HG03354 (cell line): Measurements from ENCODE around the gene SERPINE1.
A peak's percentile ranks its signal among the peaks of the same experiment; 100 is the strongest.

Source experiments
- ATAC-seq: cut with Tn5 transposase; IDR thresholded peaks from one replicate; pipeline ENCODE4 v1.9.1; 2021; ENCODE audit warnings: mild to moderate bottlenecking; ENCODE audit not compliant: unreplicated experiment, poor library complexity, severe bottlenecking

The SERPINE1 gene

DNA sequence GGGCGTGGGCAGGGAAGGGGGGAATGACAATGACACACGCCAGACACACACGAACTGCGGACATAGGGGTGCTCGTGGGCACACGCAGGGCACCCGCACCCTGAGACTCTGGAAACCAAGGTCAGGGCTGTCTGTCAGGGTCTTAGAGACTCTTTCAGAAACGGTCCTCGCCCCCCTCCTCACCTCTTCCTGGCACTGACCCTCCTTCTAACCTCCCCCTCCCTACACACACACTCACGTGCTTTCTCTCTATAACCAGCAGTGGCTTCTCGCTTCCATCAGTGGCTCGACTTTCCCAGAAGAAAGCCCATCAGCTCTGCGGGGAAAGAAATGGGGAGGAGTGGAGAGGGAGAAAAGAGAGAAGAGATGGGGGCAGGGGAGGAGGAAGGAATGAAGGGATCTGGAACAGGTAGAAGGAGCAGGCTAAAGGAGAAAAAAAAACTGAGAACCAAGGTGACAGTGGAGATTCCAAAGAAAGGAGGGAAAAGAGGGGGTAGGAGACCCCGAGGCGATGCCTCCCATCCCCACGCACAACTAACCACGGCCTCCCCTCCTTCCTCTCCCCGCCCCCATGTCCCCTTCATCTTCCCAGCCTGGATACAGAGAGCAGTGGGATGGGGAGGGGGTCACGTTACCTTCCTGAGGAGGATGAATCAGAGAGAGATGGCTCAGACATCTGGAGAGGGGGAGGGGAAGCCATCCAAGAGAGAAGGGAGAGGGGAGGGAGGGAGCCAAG lies 40.2 kb downstream of the SERPINE1 start:
- no peak for ATAC-seq

DNA sequence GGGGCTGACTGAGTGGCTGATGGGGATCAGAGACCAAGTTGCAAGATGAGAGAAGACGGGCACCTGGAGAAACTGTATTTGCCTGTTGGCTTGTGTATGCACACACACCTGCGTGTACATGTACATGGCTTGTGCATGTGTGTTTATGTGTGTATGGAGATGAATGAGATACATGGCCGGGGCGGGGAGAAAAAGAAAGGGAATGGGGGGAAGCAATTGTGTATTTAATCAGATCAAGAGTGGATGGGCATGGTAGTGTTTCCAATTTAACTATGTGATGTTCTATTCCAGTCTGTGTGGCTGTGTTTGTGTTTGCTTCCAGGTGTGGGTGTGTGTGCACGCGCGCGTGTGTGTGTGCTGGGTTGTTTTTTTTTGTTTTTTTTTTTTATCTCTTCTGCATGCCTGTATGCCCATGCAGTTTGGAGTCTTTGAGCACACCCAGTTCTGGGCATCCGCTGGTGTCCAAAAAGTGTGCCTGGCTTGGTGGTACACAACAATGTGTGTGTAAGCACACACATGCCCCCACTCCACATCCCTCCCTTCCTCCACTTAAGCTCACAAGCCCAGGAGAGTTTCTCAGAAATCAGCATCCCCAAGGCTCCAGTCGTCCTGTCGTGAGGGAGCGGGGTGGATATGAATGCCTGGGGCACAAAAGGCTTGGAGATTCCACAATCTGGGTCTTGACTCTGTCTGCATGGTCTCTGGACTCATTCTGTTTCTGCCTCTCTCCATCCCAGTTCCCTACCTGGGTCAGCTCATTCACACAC lies 40.9 kb downstream of the SERPINE1 start:
- ATAC-seq: no peak

DNA sequence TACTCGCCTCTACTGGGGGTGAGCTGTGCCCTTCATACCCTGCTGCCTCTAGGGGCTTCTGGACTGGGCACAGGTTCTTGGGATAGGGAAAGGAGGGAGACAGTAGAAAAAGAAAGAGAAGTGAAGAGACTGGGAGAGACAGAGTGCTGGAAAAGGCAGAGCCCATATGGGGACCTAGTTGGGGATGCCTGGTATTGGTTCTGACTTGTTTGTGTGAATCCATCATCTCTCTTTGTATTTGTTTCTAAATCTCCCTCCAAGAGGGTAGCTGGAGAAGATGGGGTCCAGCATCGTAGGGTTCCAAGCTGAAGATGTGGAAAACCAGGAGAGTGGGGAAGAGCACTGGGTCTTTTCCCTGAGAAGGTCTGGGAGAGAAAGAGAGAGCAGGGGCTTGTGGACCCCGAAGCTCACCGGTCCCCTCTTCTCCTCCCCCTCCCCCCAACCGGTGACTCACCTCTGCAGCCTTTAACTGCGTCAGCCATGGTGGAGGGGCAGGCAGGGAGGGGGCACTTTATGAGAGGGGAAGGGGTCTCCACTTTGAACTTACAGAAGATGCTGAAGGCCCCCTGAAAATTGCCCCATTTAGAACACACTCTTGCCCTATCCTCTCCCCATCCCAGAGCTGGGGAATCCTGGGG lies 41.6 kb downstream of the SERPINE1 start:
- no peak for ATAC-seq

DNA sequence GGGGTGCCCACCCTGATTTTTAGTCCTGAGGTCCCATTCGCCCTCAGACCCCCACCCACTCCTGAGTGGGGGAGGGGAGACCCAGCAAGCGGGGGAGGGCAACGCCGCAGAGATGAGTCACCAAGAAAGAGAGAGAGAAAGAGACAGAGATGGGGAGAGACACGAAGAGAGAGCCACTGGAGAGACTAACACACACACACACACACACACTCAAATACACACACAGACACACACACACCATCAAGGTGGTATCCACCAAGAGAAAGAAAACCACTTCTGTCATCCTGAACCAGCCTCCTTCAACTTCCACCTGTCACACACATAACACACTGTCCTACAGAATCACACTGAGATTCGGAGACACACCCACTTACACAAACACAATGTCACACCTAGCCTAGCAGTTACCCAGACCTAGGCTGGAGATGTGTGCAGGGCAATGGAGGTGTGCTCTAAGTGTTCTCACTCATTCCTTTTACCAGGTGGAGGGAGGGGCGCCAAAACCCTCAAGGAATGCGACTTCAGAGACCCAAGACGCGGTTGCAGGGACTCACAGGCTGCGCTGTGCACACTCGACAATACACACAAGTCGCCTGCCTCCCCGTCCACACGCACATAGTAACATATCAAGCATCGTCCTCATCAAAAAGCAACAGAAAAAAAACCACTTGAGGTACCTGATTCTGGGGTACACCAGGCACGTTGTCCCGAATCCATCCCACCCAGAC lies 42.4 kb downstream of the SERPINE1 start:
- no peak for ATAC-seq

DNA sequence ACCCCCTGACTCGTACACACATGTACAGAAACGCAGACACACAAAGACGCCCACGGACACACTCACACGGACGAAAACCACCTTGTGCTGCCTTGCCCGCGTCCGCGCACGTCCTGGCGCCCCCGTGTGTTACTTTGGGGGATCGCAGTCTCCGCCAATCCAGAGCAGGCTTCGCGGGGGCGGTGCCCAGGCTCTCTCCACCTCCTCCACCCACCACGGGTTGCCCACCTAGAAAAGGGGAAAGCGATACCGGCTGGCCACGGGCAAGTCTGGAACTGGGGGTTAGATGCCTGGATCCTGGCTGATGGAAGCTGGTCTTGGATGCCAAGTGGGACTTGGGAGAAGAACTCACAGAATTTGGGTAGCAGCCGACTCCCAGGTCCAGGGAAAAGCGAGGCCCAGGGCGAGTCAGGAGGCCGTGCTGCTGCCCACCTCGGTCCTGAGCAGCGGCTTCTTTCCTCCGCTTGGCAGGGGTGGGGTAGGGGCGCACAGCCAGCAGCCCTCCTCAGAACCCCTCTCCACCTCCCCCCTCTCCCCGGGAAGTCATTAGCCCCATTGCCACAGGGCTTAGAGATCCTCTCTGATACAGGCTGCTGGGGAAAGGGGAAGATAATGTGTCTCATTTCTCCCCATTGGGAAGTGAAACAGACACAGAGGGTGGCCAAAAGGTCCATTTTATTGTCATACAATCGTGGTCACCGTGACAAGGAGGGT lies 43.1 kb downstream of the SERPINE1 start:
- ATAC-seq: peak; percentile 44

DNA sequence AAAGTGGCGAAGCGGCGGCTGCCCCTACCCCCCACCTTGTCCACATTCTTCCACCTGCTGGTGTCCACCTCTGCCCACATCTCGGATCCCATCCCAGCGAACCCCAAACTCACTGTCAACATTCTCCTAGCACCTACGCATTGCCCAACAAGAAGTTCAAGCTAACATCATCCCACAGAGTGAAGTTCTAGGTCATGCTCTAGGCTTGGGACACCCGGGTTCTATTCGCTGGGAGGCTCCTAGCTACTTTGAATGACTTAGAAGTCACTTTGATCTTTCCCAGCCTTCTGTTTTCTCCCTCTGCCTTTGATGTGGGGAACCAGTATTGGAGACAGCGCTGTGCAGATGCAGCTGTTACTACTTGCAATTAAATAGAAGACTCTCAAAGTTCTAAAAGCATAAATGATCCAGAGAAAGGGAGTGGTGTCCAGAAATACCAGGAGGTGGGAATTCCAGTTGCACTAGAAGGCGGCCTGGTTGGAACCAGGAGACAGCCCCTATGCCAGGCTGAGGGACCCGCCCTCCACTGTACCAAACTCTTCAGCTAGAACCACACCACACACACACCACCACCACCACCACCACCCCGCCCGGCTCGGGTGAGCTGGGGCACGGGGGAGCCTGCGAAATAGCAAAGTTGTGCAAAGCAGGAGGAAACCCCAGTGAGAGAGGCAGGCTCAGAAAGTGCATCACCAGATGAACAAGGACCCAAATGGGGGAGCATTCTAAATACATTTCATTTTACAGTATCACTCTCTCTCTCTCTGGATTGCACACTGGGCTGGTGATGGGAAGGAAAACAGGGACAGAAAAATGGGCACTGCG lies 43.9 kb downstream of the SERPINE1 start:
- no peak for ATAC-seq

DNA sequence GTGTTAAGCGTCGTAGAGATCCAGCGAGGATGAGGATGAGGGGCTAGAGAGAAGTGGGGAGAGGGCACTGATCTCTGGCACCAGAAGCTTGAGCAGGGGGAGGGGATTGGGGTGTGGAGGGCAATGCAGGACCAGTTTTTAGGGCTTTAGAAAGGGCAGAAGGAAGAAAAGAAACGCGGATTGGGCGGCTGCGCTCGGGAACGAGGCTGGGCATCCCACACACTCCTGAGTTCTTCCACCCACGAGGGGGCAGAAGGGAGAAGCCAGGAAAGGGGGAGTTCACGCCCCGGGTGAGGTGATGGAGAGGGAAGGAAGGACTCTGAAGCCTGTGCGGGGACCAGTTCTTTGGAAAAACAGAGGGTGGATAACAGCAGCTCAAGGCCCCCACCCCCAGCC lies 44.5 kb downstream of the SERPINE1 start:
- no peak for ATAC-seq

DNA sequence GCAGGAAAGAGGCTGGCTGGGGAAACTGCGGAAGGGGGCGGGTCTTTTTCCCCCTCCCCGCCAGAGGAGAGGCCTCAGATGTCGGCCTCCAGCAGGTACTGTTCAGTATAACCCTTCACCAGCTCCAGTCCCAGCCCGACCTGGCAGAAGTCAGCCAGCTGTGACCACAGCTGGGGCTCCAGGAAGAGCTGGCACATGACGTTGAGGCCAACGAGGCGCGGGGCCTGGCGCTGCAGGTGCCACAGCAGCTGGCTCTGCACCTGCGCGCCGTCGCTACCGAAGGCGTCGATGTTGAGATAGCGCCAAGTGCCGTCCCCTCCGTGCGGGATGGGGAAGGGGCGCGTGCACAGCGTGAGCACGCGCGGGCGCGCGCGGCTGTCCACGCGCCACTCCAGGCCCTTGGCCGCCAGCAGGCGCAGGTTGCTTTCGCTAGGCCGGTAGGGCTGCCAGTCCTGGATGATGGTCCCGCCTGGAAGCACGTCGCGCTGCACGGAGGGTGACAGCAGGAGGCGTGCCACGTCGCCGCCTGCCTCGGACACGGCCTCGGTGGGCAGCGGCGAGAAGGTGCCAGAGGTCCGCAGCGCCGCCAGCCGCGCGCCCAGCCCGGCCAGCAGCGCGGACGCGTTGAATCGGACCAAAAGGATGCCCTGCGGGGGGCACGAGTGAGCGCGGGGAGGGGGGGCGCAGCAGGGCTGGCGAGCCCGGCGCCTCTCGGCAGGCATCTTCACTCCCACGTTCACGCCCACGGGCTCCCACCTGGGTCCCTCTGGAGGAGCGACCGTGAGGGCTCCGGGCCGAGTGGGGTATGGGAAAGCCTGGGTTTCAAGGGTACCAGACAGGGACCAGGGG lies 45.3 kb downstream of the SERPINE1 start:
- no peak for ATAC-seq

DNA sequence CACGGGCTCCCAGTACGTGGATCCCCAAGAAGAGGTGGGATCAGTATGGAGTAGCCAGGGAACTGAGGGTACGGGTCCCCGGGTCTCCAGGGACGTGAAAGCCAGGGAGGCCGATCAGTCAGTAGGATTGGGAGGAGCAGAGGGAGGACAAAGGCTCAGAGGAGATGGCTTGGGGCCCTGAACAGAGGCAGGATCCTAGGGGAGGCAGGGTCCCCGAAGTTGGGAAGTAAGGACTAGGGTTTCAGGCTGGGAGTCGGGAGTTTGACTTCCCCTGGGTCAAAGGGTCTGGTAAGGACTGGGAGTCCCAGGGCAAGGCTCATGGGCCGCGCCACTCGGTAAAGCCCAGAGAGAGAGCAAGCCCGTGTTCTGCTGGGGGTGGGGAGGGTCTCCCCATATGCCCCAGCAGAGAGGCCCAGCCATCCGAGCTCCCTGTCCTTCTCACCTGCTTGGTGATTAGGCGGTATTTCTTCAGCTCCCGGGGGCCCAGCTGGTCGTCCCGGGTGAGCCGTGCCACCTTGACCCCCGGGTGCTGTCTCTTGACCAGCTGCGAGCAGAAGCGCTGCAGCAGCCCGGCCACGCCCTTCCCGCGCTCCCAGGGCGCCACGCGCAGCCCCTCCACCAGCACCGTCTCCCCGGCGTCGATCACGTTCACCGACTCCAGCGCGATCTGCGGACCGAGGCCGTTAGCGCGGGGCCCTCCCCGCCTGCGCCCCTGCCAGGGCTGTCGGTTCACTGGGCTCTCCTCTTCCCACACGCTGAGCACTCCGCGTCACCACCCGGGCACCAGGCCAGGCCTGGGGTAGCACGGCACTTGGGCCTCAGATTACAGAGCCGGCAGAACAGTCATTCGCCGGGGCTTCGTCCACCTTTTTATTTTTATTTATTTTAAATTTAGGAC lies 46.2 kb downstream of the SERPINE1 start:
- no peak for ATAC-seq

DNA sequence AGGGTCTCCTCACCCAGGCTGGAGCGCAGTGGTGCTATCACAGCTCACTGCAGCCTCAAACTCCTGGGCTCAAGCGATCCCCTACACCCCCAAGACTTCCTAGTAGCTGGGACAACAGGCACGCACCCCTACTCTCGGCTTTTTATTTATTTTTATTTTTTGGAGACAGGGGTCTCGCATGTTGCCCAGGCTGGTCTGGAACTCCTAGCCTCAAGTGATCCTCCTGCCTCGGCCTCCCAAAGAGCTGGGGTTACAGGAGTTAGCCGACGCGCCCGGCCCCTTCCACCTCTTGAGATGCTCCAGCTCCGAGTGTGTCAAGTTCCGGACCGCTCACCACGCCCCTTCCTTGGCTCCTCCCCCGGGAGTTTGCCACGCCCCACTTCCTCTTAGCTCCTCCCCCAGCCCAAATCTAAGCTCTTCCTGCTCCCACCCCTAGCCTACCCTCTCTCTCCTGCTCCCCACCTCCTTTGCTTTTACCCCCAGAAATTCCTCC lies 46.9 kb downstream of the SERPINE1 start:
- peak; percentile 54 for ATAC-seq

DNA sequence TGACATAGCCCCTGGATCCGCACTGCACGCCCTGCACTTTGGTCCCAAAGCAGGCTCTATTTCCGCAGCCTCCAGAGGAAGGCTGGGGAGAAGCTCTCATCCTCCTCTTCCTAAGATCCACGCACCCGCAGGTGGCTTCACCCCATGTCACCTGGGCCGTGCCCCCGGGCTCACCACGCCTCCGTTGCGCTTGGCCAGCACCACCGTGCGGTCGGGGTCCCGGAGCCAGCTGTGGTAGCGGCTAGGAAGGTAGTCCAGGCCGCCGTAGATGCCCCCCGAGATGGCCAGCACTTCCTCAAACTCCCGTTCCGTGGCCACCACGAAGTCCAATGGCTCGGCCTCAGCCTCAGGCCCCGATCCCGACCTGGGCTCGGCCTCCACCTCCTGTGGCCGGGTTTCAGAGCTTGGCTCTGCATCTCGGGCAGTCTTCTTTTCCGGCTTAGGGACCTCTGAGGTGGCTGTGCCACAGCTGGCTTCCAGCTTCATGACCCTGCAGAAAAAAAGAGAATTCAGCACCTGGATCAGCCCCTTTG lies 47.5 kb downstream of the SERPINE1 start:
- no peak for ATAC-seq

DNA sequence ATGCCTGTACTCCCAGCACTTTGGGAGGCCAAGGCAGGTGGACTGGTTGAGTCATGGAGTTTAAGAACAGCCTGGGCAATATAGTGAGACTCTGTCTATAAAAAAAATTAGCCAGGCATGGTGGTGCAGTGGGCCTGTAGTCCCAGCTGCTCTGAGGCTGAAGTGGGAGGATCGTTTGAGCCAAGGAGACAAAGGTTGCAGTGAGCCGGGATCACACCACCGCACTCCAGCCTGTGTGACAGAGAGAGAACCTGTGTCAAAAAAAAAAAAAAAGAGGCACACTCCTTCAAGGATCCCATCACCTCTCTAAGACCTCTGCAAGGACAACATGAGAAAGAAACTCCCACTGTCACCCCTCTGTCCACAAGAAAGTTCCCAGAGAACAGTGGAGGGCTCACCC lies 48.8 kb downstream of the SERPINE1 start:
- no peak for ATAC-seq

DNA sequence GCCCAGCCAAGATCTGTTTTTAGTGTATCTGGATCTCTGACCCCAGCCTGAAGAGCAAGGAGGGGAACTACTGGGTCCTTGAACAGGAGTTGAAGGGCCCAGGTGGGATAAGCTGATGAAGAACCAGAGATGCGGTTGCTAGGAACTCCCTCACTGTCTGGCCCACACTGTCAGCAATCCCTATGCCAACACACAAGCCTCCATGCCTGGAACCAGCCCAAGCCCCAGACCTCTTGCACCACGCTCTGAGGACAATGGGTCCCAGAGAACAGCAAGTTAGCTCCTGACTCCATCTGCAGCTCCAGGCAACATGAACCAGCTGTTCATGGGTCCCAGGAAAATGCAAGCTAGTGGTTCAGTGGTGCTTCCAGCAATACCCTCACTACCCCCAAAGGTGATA lies 50.7 kb downstream of the SERPINE1 start:
- ATAC-seq: no peak

DNA sequence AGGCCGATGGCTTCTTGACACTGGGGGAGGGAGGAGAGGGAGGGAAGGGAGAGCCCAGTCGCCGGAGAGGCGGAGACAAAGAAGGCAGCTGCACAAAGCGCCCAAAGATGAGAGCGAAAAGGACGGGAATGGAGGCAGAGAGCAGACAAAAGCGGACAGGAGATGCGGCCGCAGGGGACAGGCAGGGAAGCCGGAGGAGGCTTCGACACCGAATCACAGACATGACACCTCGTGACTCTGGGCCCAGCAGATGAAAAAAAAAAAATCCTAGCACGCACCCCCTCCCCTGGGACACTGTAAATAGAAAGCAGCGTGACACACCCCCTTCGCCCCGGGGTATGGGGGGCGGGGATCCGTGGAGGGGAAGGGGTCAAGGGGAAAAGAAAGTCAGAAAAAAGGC lies 52.2 kb downstream of the SERPINE1 start:
- ATAC-seq: no peak

DNA sequence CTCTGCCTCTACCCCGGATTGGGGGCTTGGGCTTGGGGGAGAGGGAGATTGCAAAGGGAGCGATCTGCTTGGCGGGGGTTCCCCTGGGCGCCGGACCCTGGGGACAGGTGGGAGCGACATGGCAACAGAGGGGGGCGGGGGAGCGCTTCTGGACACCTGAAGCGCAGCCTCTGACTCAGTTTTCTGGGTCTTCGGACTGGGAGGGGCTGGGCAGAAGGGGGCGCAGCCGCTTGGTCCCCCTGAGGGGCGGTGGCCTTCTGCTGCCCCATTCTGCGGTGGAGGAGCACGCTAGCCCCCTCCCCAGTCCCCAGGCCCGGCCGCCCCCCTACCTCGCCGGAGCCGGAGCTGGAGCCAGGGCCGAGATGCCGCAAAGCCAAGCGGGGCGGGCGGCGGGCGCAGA lies 52.8 kb downstream of the SERPINE1 start:
- no peak for ATAC-seq

DNA sequence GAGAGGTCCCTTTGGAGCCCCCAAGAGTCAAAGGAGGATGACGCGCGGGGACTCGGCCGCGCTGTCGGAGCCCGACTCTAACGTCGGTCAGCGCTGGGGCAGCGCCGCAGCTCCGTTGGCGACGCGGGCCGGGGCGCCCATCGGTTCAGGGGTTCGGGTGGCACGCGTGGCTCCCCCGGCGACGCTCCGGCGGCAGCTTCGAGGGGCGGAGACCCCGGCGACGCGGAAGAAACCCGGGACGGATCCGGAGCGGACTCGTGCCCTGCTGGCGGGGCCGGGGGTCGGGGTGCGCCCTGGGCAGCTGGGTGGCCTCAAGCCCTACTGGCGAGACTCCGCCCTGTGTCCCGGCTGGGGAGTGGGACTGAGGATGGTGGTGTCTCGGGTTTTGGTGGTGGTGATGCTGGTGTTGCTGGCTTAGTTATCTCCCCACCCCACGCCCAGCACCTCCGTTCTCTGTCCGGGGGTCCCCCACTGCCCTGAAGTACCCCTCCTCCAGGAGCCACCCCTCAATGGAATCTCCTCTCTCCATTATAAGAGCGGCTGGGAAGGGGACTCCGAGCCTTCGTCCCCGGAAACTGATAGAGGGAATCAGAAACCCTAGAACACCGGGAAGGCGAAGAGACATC lies 53.3 kb downstream of the SERPINE1 start, which contains the start of gene NAT16:
Gene NAT16, minus strand, starts transcription at position 164 of the 626 bp plus-strand sequence. CDS start 5,486 bp downstream, outside the sequence.
- no peak for ATAC-seq
